Activated CD4-positive, alpha-beta T cell treated with anti-CD3 and anti-CD28 coated beads, Interleukin-2, amount 50 U/mL, for 4 hours (primary cell): Measurements from ENCODE around the gene APOBEC2.
"Not testable (repeated sequence)": the region's sequence is repeated elsewhere in the genome, so short reads cannot be mapped to it uniquely, and the experiment has no call there.

ENCODE experiments used
- DNase-seq, 2 experiments: peaks; one replicate each; pipeline ENCODE4 v3.0.0-alpha.2; 2020

The APOBEC2 gene

DNA sequence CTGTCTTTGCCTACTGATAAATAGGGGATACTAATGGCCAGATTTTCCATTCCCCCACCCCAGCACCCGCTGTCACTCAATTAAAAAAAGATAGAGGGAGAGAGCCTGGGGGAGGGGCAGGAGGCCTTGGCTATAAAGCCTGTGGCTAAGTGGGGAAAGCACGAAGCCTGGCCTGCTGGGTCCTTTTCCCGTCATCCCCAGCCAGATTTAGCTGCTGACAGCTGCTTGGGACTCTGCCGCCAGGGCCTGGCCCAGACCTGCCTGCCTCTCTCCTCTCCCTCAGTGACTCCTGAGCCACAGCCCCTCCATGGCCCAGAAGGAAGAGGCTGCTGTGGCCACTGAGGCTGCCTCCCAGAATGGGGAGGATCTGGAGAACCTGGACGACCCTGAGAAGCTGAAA, at the start of gene APOBEC2:
Gene APOBEC2 (plus strand): TSS at position 162 of the 400 bp plus-strand sequence. CDS start 146 bp downstream, at position 308.
- DNase-seq: no peak

- DNase-seq: peak; percentile 32 to 47
These were observed 46.8 kb upstream of the APOBEC2 start for GRCh38 chr6:41006217-41006616.

DNA sequence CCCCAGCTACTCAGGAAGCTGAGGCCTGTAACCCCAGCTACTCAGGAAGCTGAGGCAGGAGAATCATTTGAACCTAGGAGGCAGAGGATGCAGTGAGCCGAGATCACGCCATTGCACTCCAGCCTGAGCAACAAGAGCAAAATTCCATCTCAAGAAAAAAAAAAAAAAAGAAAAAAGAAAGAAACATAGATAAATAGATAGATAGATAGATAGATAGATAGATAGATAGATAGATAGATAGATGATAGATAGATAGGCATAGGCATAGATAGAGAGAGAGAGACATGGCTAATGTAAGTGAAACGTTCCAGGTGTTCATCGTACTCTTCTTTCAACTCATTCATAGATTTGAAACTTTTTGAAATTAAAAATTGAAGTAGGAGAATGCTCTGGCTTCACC, 46.0 kb upstream of the APOBEC2 start:
- DNase-seq: not testable (repeated sequence)

GRCh38 chr6:41008011-41008410, 45.0 kb upstream of the APOBEC2 start:
- no peak for DNase-seq

GRCh38 chr6:41009669-41010068, 43.3 kb upstream of the APOBEC2 start:
- DNase-seq: no peak

DNA sequence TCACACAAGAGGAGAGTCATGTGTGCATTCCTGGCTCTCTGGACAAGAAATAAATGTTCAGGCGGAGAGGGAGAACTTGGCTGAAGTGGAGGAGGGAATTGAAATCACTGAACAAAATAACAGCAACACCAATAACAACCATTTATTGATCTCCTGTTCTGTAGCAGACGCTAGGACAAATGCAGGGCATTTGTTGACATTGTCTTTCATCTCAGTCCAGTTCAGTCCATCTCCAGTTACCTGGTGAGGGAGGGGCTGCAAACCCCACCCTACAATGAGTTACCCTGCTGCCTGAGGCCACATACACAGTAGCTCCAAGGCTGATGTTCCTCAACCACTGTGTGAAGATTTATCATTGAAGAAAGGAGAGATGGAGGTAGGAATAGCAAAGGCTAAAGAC, 41.3 kb upstream of the APOBEC2 start:
- DNase-seq: no peak

GRCh38 chr6:41013466-41014153, 39.4 kb upstream of the APOBEC2 start:
- no peak for DNase-seq

DNA sequence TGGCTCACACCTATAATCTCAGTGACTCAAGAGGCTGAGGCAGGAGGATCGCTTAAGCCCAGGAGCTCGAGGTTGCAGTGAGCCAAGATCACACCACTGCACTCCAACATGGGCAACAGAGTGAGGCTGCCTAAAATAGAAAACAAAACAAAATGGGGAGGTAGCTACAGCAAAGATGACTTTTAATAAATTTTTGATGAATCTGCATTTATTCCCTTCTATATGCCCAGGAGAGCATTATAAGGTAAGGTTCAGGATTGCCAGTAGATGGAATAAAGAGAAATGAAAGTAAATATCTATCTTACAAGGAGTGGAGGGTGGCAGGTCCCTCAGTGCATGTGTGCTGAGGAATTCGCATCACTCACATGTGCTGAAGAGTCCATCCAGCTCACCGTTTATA, 38.2 kb upstream of the APOBEC2 start:
- DNase-seq: no peak

DNA sequence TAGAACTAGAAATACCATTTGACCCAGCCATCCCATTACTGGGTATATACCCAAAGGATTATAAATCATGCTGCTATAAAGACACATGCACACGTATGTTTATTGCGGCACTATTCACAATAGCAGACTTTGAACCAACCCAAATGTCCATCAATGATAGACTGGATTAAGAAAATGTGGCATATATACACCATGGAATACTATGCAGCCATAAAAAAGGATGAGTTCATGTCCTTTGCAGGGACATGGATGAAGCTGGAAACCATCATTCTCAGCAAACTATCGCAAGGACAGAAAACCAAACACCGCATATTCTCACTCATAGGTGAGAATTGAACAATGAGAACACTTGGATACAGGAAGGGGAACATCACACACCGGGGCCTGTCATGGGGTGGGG, 37.1 kb upstream of the APOBEC2 start:
- DNase-seq: not testable (repeated sequence)

DNA sequence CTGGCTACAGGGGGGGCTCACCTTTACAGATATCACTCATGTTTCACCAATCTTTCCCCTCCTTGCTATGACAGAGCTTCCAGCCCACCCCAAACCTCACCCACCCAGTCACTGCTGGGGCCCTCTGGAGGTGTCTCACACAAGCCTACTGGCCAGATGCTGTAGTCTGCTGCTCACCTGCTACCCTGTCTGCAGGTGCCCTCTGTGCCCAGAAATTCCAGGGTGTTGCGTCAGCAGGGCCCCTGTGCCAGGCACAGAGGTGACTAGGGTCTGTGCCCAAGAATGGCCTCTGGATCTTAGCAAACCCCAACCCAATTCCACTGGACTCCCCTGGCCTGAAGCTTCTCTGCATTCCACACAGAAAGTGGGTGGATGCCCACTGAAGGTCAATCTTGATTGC, 35.3 kb upstream of the APOBEC2 start:
- no peak for DNase-seq

DNA sequence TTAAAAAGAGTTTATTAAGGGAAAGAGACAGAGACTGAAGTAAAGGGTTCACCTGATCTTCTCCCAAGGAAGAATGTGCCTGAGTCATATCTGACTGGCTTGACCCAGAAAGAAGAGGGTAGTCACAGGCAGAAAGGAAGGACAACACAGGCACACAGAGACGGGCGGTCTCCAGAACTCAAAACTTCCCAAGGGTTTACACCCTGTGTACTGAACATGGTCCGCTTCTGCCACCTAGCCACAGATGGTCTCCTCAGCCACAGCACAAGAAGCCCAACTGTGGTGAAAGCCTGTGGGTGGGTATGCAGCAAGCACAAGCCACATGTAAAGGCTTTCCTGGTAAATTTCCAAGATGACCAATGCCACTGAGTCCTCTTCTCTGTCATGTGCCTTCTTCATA, 31.2 kb upstream of the APOBEC2 start:
- no peak for DNase-seq

- DNase-seq: no peak
These were observed 30.7 kb upstream of the APOBEC2 start for GRCh38 chr6:41022294-41022693.

GRCh38 chr6:41023114-41023513, 29.9 kb upstream of the APOBEC2 start:
- no peak for DNase-seq

DNA sequence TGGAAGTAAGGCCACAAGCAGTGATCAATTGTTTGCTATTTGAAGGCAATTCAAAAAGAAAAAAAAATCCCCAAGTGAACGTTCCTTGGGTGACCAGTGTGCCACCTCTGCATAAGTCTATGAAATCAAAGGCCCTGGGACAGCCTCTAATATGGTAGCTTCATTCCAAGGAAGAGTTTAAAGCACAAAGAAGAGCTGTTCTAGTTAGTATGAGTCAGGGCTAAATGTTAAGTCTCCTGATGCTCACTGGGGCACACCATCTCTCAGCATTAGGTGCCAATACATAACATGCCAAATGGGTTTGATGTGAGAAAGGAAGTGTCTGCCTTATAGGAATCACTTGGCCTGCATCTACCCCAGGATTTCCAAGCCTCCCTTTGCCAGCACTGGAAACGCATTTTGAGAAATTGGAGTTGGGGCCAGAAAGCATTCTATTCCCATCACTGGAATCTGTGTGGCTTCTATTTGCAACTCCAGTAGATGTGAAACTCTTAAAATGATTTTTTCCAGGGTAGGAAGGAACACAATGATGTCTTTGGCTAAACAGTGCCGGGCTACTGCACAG, 27.0 kb upstream of the APOBEC2 start:
- no peak for DNase-seq

DNA sequence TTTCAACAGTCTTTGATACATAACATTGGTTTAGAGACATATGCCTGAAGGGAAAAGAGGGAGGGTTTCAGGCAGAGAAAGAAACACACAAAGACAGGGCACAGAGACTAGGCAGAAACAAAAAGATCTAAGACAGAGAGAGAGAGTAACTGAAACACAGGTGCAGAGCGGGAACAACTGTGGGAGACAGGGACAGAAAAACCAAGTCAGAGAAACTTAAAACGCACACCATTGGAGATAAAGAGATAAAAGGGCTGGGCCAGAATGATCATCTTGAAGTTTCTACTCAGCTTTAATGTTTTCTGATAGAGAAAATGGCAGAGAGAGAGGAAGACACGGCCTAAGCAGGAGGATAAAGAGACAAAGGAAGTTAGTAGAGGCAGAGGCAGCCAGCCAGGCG, 25.8 kb upstream of the APOBEC2 start:
- DNase-seq: no peak

GRCh38 chr6:41027799-41028560, 25.0 kb upstream of the APOBEC2 start:
- peak; percentile 49 to 59 for DNase-seq

DNA sequence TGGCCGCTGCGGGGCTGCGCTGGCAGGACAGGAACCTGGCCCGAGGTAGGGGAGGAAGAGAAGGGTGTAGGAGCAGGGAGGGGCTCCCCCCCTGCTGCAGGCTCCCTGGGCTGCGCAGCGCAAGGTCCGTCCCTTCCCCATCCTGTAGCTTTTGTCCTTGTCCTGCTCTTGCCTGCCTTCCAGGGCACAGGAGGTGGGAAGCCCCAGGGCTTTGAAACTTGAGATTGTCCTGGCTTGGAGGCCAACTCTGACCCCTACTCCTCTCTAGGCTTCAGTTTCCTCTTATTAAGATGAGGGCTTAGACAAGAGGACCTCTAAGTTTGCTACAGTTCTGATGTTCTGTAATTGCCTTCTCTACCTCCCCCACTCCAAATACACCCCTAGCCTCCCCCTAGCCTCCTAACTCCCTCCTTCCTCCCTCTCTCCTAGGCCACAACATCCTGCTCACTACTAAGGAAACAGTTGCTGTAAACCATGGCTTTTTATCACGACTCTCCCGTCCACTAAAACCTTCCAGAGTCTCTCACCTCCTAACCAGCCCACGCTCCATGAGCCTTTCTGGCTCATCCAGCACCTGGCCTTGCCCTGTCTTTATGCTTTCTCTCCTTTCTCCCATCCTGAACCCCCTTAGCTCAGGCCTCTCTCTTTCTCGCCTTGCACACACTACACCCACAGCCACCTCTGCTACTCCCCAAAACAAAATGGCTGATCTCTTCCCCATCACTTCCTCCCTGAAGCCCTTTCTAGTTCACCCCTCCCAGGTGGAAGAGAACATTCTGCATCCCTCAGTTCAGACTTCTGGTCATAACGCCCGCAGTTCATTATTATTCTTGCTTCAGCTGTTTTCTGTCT, 24.2 kb upstream of the APOBEC2 start:
- no peak for DNase-seq

GRCh38 chr6:41032830-41033229, 20.2 kb upstream of the APOBEC2 start:
- DNase-seq: no peak

- DNase-seq: no peak
These were observed 19.2 kb upstream of the APOBEC2 start for GRCh38 chr6:41033776-41034175.

DNA sequence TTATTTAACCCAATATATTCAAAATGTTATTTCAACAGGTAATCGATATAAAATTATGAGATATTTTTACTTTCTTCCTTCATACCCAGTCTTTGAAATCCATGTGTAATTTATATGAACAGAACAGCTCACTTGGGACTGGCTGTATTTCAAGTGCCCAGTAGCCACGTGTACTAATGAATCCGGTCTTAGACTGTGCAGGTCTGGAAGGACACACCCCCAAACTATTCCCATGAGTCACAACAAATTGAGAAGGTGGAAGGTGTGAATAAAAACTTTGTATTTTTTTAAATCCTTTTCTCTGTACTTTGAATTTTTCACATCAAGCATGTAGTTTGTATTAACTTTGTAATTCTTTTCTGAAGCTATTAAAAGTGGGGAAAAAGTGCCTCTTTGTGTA, 16.8 kb upstream of the APOBEC2 start:
- no peak for DNase-seq

DNA sequence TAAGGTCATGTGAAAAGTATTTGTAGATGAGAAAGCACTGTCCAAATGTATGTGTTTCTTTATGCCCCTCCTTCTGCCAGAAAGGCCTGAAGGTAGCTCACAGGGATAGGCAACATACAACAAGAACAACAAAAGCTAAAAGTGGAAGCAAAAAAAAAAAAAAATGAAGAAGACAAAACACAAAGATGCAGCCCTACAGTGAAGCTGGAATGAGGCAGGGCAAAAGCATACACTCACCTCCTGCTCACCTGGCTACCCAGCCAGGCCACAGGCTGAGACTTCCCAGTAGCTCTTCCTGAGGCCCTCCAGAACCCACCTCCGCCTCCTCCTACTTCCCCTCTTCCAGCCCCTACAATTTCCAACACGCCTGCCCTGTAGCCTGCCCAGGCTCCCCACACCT, 16.4 kb upstream of the APOBEC2 start:
- DNase-seq: no peak

DNA sequence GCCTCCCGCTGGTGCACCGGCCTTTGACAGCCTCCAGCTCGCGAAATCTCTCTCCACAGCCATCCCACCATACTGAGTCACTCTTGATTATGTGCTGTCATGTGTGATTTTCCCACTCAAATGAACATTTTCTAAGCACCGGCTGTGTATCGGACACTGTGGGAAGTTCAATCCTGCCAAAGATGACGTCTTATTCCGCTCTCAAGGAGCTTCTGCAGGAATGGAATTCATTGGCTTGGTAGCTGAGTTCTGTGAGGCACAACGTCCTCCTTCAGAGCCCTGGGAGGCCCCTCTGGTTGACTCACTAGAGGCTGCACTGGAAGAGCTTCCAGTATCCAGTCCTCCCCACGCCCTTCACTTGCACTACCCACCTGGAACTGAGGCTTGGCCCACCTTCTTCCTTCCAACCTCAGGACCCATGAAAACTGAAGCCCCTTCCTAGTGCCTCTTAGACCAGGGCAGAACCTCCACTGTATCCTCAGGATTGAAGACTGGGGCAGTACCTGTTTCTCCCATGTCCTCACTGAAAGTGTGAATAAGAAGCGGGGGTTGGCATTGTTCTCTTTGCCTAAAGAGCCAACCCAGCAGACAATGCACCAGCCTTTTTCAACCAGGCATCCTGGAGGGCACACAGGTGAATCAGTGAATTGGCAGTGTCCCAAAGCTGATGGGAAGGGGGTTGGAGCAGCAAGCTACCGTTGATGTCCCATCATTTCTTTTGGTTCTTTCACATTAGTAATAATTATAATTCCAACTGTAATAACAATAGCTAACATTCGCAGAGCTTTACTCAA, 15.7 kb upstream of the APOBEC2 start:
- no peak for DNase-seq
